ENCODE measurements around the gene TNS4.

DNA sequence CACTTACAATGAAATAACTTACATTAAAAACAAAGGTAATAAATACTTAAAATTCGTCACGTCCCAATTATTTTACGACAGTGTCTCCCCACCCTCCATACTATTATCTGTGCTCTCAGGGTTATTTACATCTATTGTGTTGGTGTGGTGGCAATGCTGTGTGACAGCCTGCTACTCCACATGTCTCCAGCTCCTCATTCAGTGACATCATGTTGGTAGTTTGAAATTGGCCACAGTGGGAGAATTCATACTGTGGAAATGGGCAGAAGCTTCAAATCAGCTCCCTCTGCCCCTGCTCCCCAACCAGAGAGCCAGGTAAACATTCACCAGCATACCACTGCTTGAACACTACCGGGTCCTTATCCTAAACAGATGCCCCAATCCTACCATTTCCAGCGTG lies 6.3 kb downstream of the TNS4 start:
- TF ChIP-seq ZNF444 (CRISPR knock-in tag; IDR thresholded peaks at IDR 0.05) (no peak), SAP30 (IDR thresholded peaks at IDR 0.05; ENCODE audit: borderline replicate concordance, insufficient read depth, low read depth, low read length, poor library complexity, severe bottlenecking) (no peak), CBFB (CRISPR knock-in tag; IDR thresholded peaks at IDR 0.05) (no peak), RBM17 (IDR thresholded peaks at IDR 0.05; ENCODE audit: borderline replicate concordance, low read depth, low read length) (no peak)
- TF ChIP-seq, protein P1, sequence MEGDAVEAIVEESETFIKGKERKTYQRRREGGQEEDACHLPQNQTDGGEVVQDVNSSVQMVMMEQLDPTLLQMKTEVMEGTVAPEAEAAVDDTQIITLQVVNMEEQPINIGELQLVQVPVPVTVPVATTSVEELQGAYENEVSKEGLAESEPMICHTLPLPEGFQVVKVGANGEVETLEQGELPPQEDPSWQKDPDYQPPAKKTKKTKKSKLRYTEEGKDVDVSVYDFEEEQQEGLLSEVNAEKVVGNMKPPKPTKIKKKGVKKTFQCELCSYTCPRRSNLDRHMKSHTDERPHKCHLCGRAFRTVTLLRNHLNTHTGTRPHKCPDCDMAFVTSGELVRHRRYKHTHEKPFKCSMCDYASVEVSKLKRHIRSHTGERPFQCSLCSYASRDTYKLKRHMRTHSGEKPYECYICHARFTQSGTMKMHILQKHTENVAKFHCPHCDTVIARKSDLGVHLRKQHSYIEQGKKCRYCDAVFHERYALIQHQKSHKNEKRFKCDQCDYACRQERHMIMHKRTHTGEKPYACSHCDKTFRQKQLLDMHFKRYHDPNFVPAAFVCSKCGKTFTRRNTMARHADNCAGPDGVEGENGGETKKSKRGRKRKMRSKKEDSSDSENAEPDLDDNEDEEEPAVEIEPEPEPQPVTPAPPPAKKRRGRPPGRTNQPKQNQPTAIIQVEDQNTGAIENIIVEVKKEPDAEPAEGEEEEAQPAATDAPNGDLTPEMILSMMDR (IDR thresholded peaks at IDR 0.05 in 2 of 3, conservative IDR thresholded peaks at IDR 0.05 in 1 of 3; ENCODE audit: insufficient read depth in 2 of 3, low read depth in 1 of 3, low read length in 3 of 3) = no peak

Measured in K562 (cell line).